CD4-positive, alpha-beta T cell treated with Interleukin-1 beta for 1 hour (primary cell): ENCODE data around the gene GSTM3.
"Not testable (repeated sequence)": the region's sequence is repeated elsewhere in the genome, so short reads cannot be mapped to it uniquely, and the experiment has no call there.

Source experiments
- DNase-seq, 2 donors: peaks; one replicate each; pipeline ENCODE4 v3.0.0-alpha.2; 2020 to 2022

Gene GSTM3

GRCh38 chr1:109725510-109725909 is 15.3 kb downstream of the GSTM3 start:
- DNase-seq: no peak

GRCh38 chr1:109724933-109725332 is 15.9 kb downstream of the GSTM3 start:
- DNase-seq: no peak

GRCh38 chr1:109722908-109723691 is 17.7 kb downstream of the GSTM3 start:
- DNase-seq: no peak

DNA sequence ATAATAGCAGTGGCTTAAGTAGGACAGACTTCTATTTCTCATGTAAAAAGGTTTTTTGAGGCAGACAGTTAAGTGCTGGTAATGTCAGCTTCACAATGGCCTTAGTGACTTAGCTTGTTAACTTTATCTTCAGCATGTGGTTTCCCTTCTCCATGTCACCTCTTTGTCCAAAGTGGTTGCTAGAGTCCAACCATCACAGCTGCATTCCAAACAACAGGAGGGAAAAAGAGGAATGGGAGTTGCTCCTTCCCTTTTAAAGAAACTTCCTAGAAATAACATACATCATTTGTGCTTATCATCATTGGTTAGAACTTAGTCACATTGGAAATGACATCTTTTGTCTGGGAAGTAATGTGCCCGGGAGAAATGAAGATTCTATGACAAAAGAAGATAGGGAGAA is 18.9 kb downstream of the GSTM3 start:
- no peak for DNase-seq

DNA sequence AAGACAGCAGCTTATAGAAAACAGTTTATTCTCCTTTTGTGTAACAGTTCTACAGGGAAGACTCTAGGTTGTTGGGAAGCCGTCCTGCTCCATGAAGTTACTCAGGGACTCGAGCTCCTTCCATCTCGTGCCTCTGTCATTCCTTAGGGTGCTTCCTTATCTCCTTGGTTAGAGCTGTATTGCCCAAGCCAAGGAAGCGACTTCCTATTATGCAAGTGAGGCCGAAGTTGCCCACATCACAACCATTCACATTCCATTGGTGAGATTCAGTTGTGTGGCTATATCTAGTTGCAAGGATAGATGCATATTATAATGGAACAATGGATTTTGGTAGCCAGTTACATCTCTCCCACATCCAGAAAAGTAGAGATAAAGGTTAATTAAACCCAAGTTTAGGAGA is 19.8 kb downstream of the GSTM3 start:
- DNase-seq: no peak

- DNase-seq: no peak
Observed at GRCh38 chr1:109719337-109719837, 21.5 kb downstream of the GSTM3 start.

DNA sequence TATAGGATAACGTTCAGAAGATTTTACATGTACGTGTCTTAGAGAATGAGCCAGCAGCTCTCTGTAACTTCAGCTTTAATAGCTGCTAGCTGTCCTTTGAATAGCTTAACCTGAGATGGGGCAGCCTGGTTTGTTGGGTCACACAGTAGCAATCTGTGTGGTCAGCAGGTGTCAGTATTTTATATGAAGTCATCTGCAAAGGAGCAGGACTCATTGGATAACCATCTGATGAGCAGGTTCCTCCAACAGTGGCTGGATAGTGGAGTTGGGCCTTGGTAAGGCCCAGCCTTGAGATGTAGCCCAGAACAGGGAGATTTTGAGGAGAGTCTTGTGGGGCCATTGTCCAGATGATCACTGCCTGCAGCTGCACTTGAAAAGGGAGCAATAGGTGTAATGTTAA is 22.3 kb downstream of the GSTM3 start:
- DNase-seq: no peak

DNA sequence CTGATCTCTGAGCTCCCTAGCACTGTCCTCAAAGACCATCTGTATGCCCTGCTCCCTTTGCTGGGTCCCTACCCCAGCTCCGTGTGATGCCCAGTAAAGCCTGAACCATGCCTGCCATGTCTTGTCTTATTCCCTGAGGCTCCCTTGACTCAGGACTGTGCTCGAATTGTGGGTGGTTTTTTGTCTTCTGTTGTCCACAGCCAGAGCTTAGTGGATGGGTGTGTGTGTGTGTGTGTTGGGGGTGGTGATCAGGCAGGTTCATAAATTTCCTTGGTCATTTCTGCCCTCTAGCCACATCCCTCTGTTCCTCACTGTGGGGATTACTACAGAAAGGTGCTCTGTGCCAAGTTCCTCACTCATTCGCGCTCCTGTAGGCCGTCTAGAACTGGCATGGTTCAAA is 23.1 kb downstream of the GSTM3 start:
- no peak for DNase-seq

DNA sequence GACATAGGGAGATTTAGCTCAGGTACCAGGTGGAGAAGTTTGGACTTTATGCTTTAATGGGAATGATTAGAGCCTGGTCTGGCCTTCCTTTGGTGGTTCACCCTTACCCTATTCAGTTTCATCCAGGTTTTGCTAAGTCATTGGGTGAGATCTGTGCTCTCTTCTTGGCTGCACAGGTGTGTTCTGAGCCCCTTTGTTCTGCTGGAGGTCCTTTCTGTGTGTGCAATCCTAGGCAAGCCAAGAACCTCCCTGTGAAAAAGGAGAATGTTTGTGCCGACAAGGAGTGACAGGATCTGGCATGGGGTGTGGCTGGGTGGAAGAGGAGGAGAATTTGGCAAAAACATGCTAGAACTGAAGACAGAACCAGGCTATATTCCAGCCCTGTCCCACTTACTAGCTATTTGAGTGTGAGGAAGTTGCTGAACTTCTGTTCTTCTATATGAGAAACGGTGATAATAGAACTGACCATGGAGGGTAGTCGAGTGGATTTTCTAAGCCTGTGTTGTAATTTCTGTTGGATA is 24.2 kb downstream of the GSTM3 start:
- DNase-seq: no peak

DNA sequence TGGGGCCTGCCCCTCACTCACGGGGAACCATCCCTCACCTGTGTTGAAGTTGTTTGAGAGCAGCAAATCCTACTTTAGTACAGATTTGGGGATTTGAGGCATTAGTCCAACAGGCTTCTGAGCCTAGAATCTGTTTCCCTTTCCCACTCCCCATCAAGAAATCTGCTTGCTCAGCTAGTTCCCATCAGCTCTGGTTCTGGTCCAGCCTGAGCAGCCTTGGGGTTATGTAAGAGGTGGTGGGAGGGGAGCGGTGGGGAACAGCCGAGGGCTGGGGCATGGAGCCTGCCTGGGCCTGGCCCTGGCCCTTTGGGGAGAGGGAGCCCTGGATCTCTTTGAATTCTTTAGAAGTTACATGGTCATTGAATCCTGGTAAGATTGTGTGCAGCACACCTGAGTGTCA is 24.7 kb downstream of the GSTM3 start:
- DNase-seq: no peak

GRCh38 chr1:109714661-109715372 is 26.0 kb downstream of the GSTM3 start:
- DNase-seq: no peak

- no peak for DNase-seq
Observed at GRCh38 chr1:109713636-109714035, 27.2 kb downstream of the GSTM3 start.

DNA sequence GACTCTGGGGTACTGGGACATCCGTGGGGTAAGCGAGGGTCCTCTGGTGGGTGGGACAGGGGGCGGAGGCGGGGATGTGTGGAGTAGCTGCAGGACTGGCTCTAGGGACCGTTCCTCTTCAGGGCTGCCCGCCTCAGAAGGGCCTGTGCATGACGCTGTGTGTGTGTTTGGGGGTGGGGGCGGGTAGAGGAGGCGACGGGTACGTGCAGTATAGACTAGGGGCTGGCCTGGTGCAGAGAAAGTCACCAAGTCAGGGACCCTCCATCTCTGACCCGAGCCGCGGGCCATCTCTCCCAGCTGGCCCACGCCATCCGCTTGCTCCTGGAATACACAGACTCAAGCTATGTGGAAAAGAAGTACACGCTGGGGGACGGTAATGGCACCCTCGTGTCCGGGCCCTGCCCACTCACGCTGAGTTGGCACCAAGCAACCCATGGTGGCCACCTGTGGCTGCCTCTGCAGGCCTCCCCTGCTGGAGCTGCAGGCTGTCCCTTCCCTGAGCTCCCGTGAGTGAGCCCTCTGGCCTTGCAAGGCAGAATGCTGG is 28.4 kb downstream of the GSTM3 start:
- DNase-seq: no peak

DNA sequence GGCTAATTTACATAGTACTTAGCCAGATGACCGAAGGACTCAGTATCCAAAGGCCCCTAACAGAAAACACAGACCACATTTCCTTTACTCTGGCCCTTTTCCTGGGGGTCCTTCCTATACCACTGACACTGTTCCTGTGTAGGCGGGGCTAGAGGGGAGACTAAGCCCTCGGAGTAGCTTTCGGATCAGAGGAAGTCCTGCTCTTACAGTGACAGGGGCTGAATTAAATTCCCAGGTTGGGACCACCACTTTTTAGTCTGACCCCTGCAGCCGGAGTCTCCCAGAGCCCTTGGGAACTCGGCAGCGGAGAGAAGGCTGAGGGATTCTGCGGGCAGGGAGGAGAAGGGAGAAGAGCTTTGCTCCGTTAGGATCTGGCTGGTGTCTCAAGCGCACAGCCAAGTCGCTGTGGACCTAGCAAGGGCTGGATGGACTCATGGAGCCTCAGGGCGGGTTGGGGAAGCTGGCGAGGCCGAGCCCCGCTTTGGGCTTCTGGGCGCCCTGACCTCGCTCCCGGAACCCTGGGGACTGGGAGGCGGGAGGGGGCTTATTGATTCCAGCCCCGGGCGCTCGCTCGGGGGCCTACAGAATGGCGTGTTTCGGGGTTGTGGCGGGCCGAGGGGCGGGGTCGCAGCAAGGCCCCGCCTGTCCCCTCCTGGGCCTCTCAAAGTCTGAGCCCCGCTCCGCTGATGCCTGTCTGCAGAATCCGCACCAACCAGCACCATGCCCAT is 29.1 kb downstream of the GSTM3 start, which contains the start of gene GSTM5:
Gene GSTM5 (plus strand): TSS at position 659 of the 728 bp plus-strand sequence. CDS start 62 bp downstream, at position 721.
- DNase-seq: not testable (repeated sequence)

- not testable (repeated sequence) for DNase-seq
Observed at GRCh38 chr1:109709822-109710221, 31.0 kb downstream of the GSTM3 start.

DNA sequence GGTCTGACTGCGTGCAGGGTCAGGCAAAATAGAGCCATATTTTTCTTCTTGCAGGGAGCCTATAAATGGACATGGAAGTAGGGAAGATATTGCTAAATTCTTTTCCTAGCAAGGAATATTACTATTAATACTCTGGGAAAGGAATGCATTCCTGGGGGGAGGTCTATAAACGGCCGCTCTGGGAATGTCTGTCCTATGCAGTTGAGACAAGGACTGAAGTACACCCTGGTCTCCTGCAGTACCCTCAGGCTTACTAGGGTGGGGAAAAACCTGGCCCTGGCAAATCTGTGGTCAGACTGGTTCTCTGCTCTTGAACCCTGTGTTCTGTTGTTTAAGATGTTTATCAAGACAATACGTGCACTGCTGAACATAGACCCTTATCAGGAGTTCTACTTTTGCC is 31.9 kb downstream of the GSTM3 start:
- not testable (repeated sequence) for DNase-seq

- no peak for DNase-seq
Observed at GRCh38 chr1:109705411-109705810, 35.4 kb downstream of the GSTM3 start.

DNA sequence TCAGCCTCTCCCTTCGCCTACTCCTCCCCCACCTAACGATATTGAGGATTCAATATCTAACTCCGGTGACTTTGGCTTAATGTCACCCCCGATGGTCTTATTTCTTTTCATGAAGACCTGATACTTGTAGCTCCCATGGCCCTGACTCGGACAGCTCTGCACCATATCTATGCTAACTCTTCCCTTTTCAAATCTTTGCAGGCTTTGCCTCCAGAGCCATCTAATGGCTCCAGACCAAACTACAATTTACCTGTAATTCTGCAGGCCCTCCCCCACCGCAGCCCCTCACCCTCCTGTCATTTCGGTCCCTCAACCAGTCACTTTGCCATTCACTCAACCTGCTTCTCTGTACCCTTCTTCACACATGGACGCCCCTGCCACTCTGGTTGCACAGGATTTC is 36.7 kb downstream of the GSTM3 start:
- DNase-seq: no peak

DNA sequence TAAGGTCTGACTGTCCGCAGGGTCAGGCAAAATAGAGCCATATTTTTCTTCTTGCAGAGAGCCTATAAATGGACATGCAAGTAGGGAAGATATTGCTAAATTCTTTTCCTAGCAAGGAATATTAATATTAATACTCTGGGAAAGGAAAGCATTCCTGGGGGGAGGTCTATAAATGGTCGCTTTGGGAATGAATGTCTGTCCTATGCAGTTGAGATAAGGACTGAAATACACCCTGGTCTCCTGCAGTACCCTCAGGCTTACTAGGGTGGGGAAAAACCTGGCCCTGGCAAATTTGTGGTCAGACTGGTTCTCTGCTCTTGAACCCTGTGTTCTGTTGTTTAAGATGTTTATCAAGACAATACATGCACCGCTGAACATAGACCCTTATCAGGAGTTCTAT is 37.9 kb downstream of the GSTM3 start:
- not testable (repeated sequence) for DNase-seq

- DNase-seq: not testable (repeated sequence)
Observed at GRCh38 chr1:109697861-109698260, 43.0 kb downstream of the GSTM3 start.

GRCh38 chr1:109697066-109697465 is 43.8 kb downstream of the GSTM3 start:
- DNase-seq: no peak

DNA sequence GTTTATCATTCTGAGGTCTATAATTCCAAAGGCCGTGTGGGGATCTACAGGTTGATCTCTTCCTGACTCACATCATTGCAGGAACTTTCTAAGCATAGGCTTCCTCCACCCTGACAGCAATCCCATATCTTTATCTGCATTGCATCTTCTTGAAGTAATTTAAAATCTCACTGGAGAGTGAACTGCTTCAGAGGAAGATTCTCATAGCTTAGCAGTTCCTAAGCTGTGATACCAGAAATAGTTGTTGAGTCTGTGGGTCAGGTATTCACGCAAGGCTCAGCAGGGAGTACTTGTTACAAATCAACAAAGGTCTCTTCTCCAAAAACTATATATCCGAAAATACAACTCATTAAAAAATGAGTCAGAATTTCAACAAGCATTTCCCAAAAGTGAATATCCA is 45.7 kb downstream of the GSTM3 start:
- DNase-seq: not testable (repeated sequence)

DNA sequence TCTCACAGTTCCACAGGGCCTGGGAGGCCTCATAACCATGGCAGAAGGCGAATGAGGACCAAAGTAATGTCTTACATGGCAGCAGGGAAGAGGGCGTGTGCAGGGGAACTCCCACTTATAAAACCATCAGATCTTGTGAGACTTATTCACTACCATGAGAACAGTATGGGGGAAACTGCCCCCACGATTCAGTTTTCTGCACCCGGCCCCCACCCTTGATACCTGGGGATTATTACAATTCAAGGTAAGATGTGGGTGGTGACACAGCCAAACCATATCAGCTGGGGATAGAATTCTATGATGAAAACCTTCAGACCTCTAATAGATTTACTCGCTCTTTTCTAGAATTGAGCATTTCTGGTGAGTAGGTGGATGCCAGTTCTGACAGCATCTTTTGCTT is 46.4 kb downstream of the GSTM3 start:
- DNase-seq: not testable (repeated sequence)
